ENCODE measurements around the gene FAM219A. TPM values are rescaled to one million over a fixed set of nuclear protein-coding genes. Genes with fewer than 3 reads are reported as not detected.

FAM219A gene
- total RNA-seq, 4 donors from 2014 or later = 6.6 to 14.3 (median 10.5) TPM

- WGBS, 2 donors = 69 to 74% methylated on average over 4 to 5 of the region's 5 CpGs
- H3K27ac ChIP-seq = no peak overlapping the region
- no peak overlapping the region for H3K4me3 ChIP-seq (replicated peaks in 1 of 3)
- H3K4me1 ChIP-seq = peaks cover 12 to 14% of the 10 kb centered on the region in 2 donors
- no peak for DNase-seq
- intact Hi-C loops (cut with DNase I) = loop anchor here (5.0 kb wide), 2 partner anchors 43 to 82 kb away; partner anchors contain the start of genes DNAI1 and FAM219A
- TF ChIP-seq CTCF (IDR thresholded peaks at IDR 0.05) (no peak), POLR2A (IDR thresholded peaks at IDR 0.05) (no peak)
- no peaks in the 10 kb centered on the region for H3K27me3 ChIP-seq
- H3K9me3 ChIP-seq = no peaks in the 10 kb centered on the region
- no peaks in the 10 kb centered on the region for H3K36me3 ChIP-seq
Measured at GRCh38 chr9:34374905-34375552, 83.3 kb downstream of the FAM219A start.

DNA sequence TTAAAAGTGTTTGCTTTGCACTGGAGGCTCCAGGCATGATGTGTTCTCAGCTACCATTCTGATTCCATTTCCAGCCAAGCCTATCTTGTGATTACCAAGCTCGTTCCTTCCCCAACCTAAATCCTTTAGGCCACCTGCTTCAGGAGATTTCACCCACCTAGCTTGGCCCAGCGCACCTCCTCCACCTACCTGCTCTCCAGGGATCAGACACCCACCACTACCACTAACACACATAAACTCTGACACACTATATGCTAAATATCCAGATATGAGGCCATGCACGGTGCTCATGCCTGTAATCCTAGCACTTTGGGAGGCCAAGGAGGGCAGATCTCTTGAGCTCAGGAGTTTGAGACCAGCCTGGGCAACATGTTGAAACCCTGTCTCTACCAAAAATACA is 84.0 kb downstream of the FAM219A start:
- intact Hi-C loops (cut with DNase I) = no loop called here
- Histone ChIP-seq H3K9me3 (no peaks in the 10 kb centered on the region), H3K27ac (no peak overlapping the region), H3K36me3 (no peaks in the 10 kb centered on the region), H3K4me3 (replicated peaks in 1 of 3) (no peak overlapping the region), H3K27me3 (no peaks in the 10 kb centered on the region), H3K4me1 (peaks cover 8% of the 10 kb centered on the region in 2 donors)
- DNase-seq = no peak
- WGBS, 2 donors = 96% methylated on average over 3 of the region's 3 CpGs
- TF ChIP-seq CTCF (IDR thresholded peaks at IDR 0.05) (no peak), POLR2A (IDR thresholded peaks at IDR 0.05) (no peak)

- Histone ChIP-seq H3K36me3 (no peaks in the 10 kb centered on the region), H3K4me3 (replicated peaks in 1 of 3) (no peak overlapping the region), H3K27me3 (no peaks in the 10 kb centered on the region), H3K4me1 (peaks cover 5 to 8% of the 10 kb centered on the region in 2 donors), H3K9me3 (no peaks in the 10 kb centered on the region), H3K27ac (no peak overlapping the region)
- 93 to 98% methylated on average over 2 of the region's 2 CpGs for WGBS, 2 donors
- no peak for DNase-seq
- intact Hi-C loops (cut with DNase I) = no loop called here
- no peak for TF ChIP-seq POLR2A (IDR thresholded peaks at IDR 0.05)
- no peak for TF ChIP-seq CTCF (IDR thresholded peaks at IDR 0.05)
Measured at GRCh38 chr9:34373749-34374148, 84.6 kb downstream of the FAM219A start.

DNA sequence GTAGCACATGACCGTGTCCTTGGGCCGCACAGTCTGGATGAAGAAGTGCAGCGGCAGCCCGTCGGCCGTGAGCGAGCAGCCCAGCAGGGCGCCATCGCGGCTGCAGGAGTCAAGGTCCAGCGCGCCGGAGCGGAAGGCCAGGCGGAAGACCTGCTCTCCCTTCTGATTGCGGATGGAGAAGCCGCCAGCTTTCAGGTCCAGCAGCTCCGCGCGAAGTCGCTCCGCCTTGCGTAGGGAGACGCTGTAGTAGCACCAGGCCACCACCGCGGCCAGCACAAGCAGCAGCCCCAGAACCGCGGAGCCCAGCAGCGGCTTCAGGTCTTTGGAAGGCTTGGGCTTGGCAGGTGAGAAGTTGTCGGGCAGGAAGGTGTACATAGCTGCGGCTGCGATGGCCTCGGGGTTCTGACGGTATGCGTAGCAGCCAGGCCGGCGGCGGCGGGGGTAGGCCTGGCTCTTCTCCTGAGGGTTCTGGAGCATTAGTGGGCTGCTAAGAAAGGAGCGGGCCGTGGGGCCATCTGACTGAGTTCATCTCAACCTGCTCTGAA is 85.8 kb downstream of the FAM219A start:
- Histone ChIP-seq H3K27ac (no peak overlapping the region), H3K9me3 (no peaks in the 10 kb centered on the region), H3K4me1 (peaks cover 5 to 6% of the 10 kb centered on the region in 2 donors), H3K27me3 (no peaks in the 10 kb centered on the region), H3K36me3 (no peaks in the 10 kb centered on the region), H3K4me3 (replicated peaks in 1 of 3) (no peak overlapping the region)
- DNase-seq = peak in 1 of 2 donors; percentile 19
- TF ChIP-seq CTCF (IDR thresholded peaks at IDR 0.05) = no peak
- no peak for TF ChIP-seq POLR2A (IDR thresholded peaks at IDR 0.05)
- intact Hi-C loops (cut with DNase I) = no loop called here
- WGBS, 2 donors = 60 to 85% methylated on average over 35 to 40 of the region's 41 CpGs

DNA sequence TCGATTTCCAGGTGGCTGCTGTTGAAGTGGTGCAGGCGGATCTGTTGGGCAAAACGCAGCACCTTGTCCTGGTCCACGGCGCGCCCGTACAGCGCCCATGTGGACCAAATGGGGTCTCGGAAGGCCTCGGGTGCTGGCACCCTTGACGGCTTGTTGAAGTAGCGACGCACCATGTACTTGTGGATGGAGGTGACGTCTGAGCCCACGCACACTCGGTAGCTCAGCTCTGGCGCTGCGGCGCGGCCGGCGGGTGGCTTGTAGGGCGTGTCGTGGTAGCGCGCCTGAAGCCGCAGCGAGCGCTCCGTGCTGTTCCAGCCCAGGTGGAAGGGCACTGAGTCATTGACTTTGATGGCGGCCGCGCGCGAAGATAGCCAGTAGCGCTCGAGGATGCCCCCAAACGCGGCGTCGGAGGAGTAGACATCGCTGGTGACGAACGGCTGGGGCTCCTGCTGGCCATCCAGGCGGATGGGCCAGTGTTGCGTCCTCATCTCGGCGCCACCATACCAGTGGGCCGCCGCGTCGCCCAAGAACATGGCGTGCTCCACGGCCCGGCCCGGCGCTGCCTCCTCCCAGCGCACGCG is 86.4 kb downstream of the FAM219A start:
- H3K36me3 ChIP-seq = no peaks in the 10 kb centered on the region
- no peak overlapping the region for H3K27ac ChIP-seq
- no peaks in the 10 kb centered on the region for H3K27me3 ChIP-seq
- H3K4me1 ChIP-seq = peaks cover 4 to 5% of the 10 kb centered on the region in 2 donors
- TF ChIP-seq CTCF (IDR thresholded peaks at IDR 0.05) = no peak
- no peak for TF ChIP-seq POLR2A (IDR thresholded peaks at IDR 0.05)
- no peak for DNase-seq
- H3K9me3 ChIP-seq = no peaks in the 10 kb centered on the region
- WGBS, 2 donors = 80 to 87% methylated on average over 51 to 60 of the region's 60 CpGs
- intact Hi-C loops (cut with DNase I) = no loop called here
- no peak overlapping the region for H3K4me3 ChIP-seq (replicated peaks in 1 of 3)
